OCI-LY7 (cell line): ENCODE measurements around the gene ZNF282. TPM values are rescaled to one million over a fixed set of nuclear protein-coding genes. Genes with fewer than 3 reads are reported as not detected.
"Not testable (repeated sequence)": the region's sequence is repeated elsewhere in the genome, so short reads cannot be mapped to it uniquely, and the experiment has no call there.

Source experiments
- BruUV-seq: library from RNA; stranded (reverse); fragments of 400-500 nt; replicated peaks from 2 replicates; lab custom pipeline; 2021; lab: Mats Ljungman, UMichigan
- CTCF ChIA-PET: fragments of 300-600 bp; sonication (Branson Sonifier 250); formaldehyde crosslinking; loops from one replicate; lab custom pipeline; 2022; ENCODE audit warnings: antibody characterized with exemption; ENCODE audit not compliant: unreplicated experiment; lab: Charles Lee
- POLR2A ChIA-PET: fragments of 300-600 bp; sonication (Branson Sonifier 250); formaldehyde crosslinking; loops from one replicate; lab custom pipeline; 2022; ENCODE audit warnings: antibody characterized with exemption; lab: Charles Lee
- DNase-seq: peaks from one replicate; pipeline ENCODE4 v3.0.0-alpha.2; 2015; ENCODE audit warnings: low spot score
- H2AFZ ChIP-seq: fragments of 200-600 bp; sonication (generic), shearing (Covaris generic); 2 replicates; pipeline ENCODE4 v1.6.1; 2014; ENCODE audit warnings: mild to moderate bottlenecking, antibody characterized with exemption, low read length, moderate library complexity
- H3K27ac ChIP-seq: fragments of 200-600 bp; sonication (generic); 2 replicates; pipeline ENCODE4 v1.5.1; 2014; ENCODE audit warnings: mixed run types, low read depth, mild to moderate bottlenecking, moderate library complexity, low read length, inconsistent platforms; ENCODE audit not compliant: poor library complexity, severe bottlenecking
- H3K36me3 ChIP-seq: fragments of 200-600 bp; sonication (generic); 2 replicates; pipeline ENCODE4 v1.6.1; 2014; ENCODE audit warnings: mild to moderate bottlenecking, antibody characterized with exemption, low read length, moderate library complexity, mixed read lengths; ENCODE audit not compliant: insufficient read depth
- H3K4me1 ChIP-seq: fragments of 200-600 bp; sonication (generic); 2 replicates; pipeline ENCODE4 v1.5.1; 2014; ENCODE audit warnings: mild to moderate bottlenecking, low read length; ENCODE audit not compliant: insufficient read depth, poor library complexity, severe bottlenecking
- H3K4me2 ChIP-seq: fragments of 200-600 bp; sonication (generic); 2 replicates; pipeline ENCODE4 v1.6.1; 2014; ENCODE audit warnings: mild to moderate bottlenecking, low read length
- H3K4me3 ChIP-seq: fragments of 200-600 bp; sonication (generic); 2 replicates; pipeline ENCODE4 v1.5.1; 2014; ENCODE audit warnings: mild to moderate bottlenecking, low read depth, low read length; ENCODE audit not compliant: poor library complexity, severe bottlenecking
- H3K79me2 ChIP-seq: fragments of 200-600 bp; sonication (generic); 2 replicates; pipeline ENCODE4 v1.6.1; 2016; ENCODE audit warnings: low read depth, mild to moderate bottlenecking, low read length, moderate library complexity, mixed read lengths; ENCODE audit not compliant: insufficient read depth
- H3K9me2 ChIP-seq: fragments of 200-600 bp; sonication (generic); 2 replicates; pipeline ENCODE4 v1.6.1; 2016; ENCODE audit warnings: mild to moderate bottlenecking, low read length, mixed read lengths; ENCODE audit not compliant: insufficient read depth
- H3K9me3 ChIP-seq: fragments of 200-600 bp; sonication (generic); 2 replicates; pipeline ENCODE4 v1.6.1; 2014; ENCODE audit warnings: mild to moderate bottlenecking, mixed run types, low read length, mixed read lengths
- H4K20me1 ChIP-seq: fragments of 200-600 bp; sonication (generic); 2 replicates; pipeline ENCODE4 v1.6.1; 2014; ENCODE audit warnings: mild to moderate bottlenecking, antibody characterized with exemption, low read length, moderate library complexity, mixed read lengths; ENCODE audit not compliant: insufficient read depth
- EZH2phosphoT487 ChIP-seq: fragments of 200-600 bp; sonication (generic); IDR thresholded peaks from 2 replicates; pipeline ENCODE4 v1.6.1; 2018; ENCODE audit warnings: low read depth, borderline replicate concordance, mild to moderate bottlenecking, mixed run types, antibody characterized with exemption, low read length, moderate library complexity, mixed read lengths
- intact Hi-C: fragments of 100-400 bp; cut with micrococcal nuclease; formaldehyde crosslinking; loops from one replicate; pipeline ENCODE4 v1.10.0; 2022; ENCODE audit not compliant: unreplicated experiment
- total RNA-seq, 2 experiments: library from RNA; depleted of rRNA in 1 of 2; stranded (reverse); fragments of >200 nt in 1 of 2; shearing (Covaris generic) in 1 of 2; gene quantifications; 2 replicates each; pipeline ENCODE4 v1.2.3, GENCODE V29; 2014 to 2022
- TF ChIP-seq, protein P1 (sequence below): fragments of 200-600 bp; sonication (generic); conservative IDR thresholded peaks from 2 replicates; pipeline ENCODE4 v1.5.1; 2014; ENCODE audit warnings: mild to moderate bottlenecking, antibody characterized with exemption, low read length, moderate library complexity, mixed read lengths

ZNF282 gene
- total RNA-seq, 2 experiments from 2014 or later = 15.4 to 26.6 TPM

DNA sequence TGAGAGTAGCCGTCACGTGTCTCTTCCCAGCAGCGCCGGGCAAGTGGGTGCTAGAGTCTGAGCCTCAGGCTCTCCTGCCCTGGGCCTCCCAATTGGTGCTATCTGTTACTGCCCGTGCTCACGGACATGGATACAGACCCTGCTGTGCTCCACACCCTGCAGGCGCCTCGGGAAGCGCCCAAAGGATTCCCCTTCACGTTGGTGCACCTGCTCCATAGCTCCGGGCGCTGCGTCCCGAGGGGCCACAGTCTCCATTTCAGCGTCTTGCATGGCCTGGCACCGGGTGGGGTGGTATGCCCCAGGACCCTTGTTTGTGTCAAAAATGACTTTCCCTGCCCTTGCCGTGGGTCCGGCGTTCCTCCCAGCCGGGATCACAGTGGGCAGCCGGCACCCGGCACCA, 30.3 kb downstream of the ZNF282 start:
- H3K36me3 ChIP-seq = peaks cover 13% of the 10 kb centered on the region; the same call in 1 of the 2 replicates
- no peaks in the 10 kb centered on the region for H3K9me3 ChIP-seq
- no peak overlapping the region for H3K27ac ChIP-seq
- ChIA-PET CTCF (no interaction called here), POLR2A (interaction anchor here (0.6 kb wide), 1 partner anchor 100 kb away, joined by 7 read pairs; no protein-coding TSS in a partner anchor)
- TF ChIP-seq, protein P1, sequence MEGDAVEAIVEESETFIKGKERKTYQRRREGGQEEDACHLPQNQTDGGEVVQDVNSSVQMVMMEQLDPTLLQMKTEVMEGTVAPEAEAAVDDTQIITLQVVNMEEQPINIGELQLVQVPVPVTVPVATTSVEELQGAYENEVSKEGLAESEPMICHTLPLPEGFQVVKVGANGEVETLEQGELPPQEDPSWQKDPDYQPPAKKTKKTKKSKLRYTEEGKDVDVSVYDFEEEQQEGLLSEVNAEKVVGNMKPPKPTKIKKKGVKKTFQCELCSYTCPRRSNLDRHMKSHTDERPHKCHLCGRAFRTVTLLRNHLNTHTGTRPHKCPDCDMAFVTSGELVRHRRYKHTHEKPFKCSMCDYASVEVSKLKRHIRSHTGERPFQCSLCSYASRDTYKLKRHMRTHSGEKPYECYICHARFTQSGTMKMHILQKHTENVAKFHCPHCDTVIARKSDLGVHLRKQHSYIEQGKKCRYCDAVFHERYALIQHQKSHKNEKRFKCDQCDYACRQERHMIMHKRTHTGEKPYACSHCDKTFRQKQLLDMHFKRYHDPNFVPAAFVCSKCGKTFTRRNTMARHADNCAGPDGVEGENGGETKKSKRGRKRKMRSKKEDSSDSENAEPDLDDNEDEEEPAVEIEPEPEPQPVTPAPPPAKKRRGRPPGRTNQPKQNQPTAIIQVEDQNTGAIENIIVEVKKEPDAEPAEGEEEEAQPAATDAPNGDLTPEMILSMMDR = no peak
- no peak for TF ChIP-seq EZH2phosphoT487
- no TSS peak for BruUV-seq
- H3K4me1 ChIP-seq = no peaks in the 10 kb centered on the region
- H3K4me3 ChIP-seq = no peak overlapping the region
- H2AFZ ChIP-seq = no peak overlapping the region
- no peaks in the 10 kb centered on the region for H4K20me1 ChIP-seq
- intact Hi-C loops = no loop called here
- DNase-seq = no peak
- no peaks in the 10 kb centered on the region for H3K9me2 ChIP-seq
- no peaks in the 10 kb centered on the region for H3K79me2 ChIP-seq
- H3K4me2 ChIP-seq = no peak overlapping the region

GRCh38 chr7:149226366-149226765, 31.0 kb downstream of the ZNF282 start:
- H3K4me1 ChIP-seq, H3K9me3 ChIP-seq, H3K27ac ChIP-seq, H2AFZ ChIP-seq, H3K36me3 ChIP-seq, H3K9me2 ChIP-seq, H3K79me2 ChIP-seq, H3K4me3 ChIP-seq, intact Hi-C loops, DNase-seq, H4K20me1 ChIP-seq, H3K4me2 ChIP-seq, BruUV-seq, CTCF ChIA-PET: not testable (repeated sequence)
- POLR2A ChIA-PET = interaction anchor here (0.6 kb wide), 1 partner anchor 99 kb away, joined by 7 read pairs; no protein-coding TSS in a partner anchor

GRCh38 chr7:149226840-149227494, 31.6 kb downstream of the ZNF282 start:
- intact Hi-C loops = no loop called here
- POLR2A ChIA-PET = no interaction called here
- BruUV-seq = no TSS peak

More at GRCh38 chr7:149226840-149227494, 31.6 kb downstream of the ZNF282 start:
- DNase-seq = no peak
- Histone ChIP-seq H3K27ac (no peak overlapping the region), H3K36me3 (peaks cover 6% of the 10 kb centered on the region; the same call in 1 of the 2 replicates), H2AFZ (no peak overlapping the region), H3K4me1 (no peaks in the 10 kb centered on the region), H3K79me2 (no peaks in the 10 kb centered on the region), H3K9me2 (no peaks in the 10 kb centered on the region), H3K9me3 (no peaks in the 10 kb centered on the region), H3K4me3 (no peak overlapping the region), H4K20me1 (no peaks in the 10 kb centered on the region), H3K4me2 (no peak overlapping the region)
- CTCF ChIA-PET = no interaction called here
- no peak for TF ChIP-seq EZH2phosphoT487
- TF ChIP-seq, protein P1 = no peak
